Measurements from ENCODE around the gene SPSB2. TPM values are rescaled to one million over a fixed set of nuclear protein-coding genes. Genes with fewer than 3 reads are reported as not detected.

SPSB2 gene
- total and polyA plus RNA-seq, 2 donors (not counting 1 experiment from before 2014, with no cell fraction given), result 9.4 to 16.0 TPM

- no peak for DNase-seq
- Mint-ChIP-seq H3K27ac (peak overlapping the region; percentile 97), H3K9me3 (ENCODE audit: insufficient read depth) (no peaks in the 10 kb centered on the region), H3K4me1 (peaks cover 44% of the 10 kb centered on the region), H3K4me3 (peak overlapping the region; percentile 96), H3K27me3 (no peaks in the 10 kb centered on the region)
- POLR2A ChIA-PET, result interaction anchor here (0.5 to 5.5 kb wide), 8 partner anchors 14 to 241 kb away, joined by 3 to 49 read pairs (median 5); partner anchors contain the start of genes CDCA3, PTPN6, USP5 and ZNF384
- Histone ChIP-seq H4K20me1 (ENCODE audit: control insufficient read depth, insufficient read depth, low read length, poor library complexity, severe bottlenecking) (peaks cover 42% of the 10 kb centered on the region), H3K4me2 (replicated peaks; ENCODE audit: low read depth, low read length, poor library complexity, severe bottlenecking) (peak overlapping the region; percentile 97), H3K4me3 (ENCODE audit: control extremely low read depth in 1 of 5, extremely low read depth in 1 of 5, insufficient read depth in 1 of 5, low read depth in 2 of 5, low read length in 4 of 5) (peak overlapping the region; percentile 31 to 88 (median 68)), H3K4me1 (ENCODE audit: control insufficient read depth in 2 of 2, insufficient read depth in 2 of 2, low read length in 2 of 2) (peaks cover 29 to 34% of the 10 kb centered on the region in 2 donors), H3K27me3 (replicated peaks in 1 of 4; ENCODE audit: control extremely low read depth in 1 of 4, control insufficient read depth in 3 of 4, insufficient read depth in 4 of 4, low read length in 3 of 4) (no peaks in the 10 kb centered on the region), H3K79me2 (ENCODE audit: control insufficient read depth, insufficient read depth, low read length) (peaks cover 17% of the 10 kb centered on the region), H2AFZ (ENCODE audit: insufficient read depth, low read depth, low read length, poor library complexity, severe bottlenecking) (peak overlapping the region; percentile 92), H3K9ac (ENCODE audit: low read length) (peak overlapping the region; percentile 89), H3K36me3 (replicated peaks in 1 of 2; ENCODE audit: control extremely low read depth in 1 of 2, control insufficient read depth in 1 of 2, extremely low read depth in 1 of 2, insufficient read depth in 2 of 2, low read length in 1 of 2) (peaks cover 0 to 43% of the 10 kb centered on the region in 2 experiments), H3K27ac (ENCODE audit: low read length in 2 of 2) (peak overlapping the region; percentile 70 to 77), H3K9me3 (ENCODE audit: control extremely low read depth in 1 of 3, control insufficient read depth in 2 of 3, insufficient read depth in 1 of 3, low read length in 2 of 3) (no peaks in the 10 kb centered on the region)
- TF ChIP-seq EZH2 (IDR thresholded peaks at IDR 0.05; ENCODE audit: borderline replicate concordance, insufficient read depth, low read depth, low read length, poor library complexity, severe bottlenecking) (no peak), CTCF (IDR thresholded peaks at IDR 0.05) (no peak)
- peak; percentile 10 for ATAC-seq (ENCODE audit: low read depth)
- intact Hi-C loops (cut with micrococcal nuclease), result loop anchor here (1.0 kb wide), 3 partner anchors 15 to 114 kb away; partner anchors contain the start of genes EMG1, MLF2, PHB2 and USP5
- CTCF ChIA-PET, result interaction anchor here (0.6 to 11.8 kb wide), 9 partner anchors 14 to 306 kb away, joined by 3 to 136 read pairs (median 5); partner anchors contain the start of genes C12orf57, C1RL, CDCA3 and RNU7-1
- WGBS (ENCODE audit: insufficient coverage), result 7% methylated on average over 33 of the region's 33 CpGs
Observed at GRCh38 chr12:6866920-6867412, 6.1 kb downstream of the SPSB2 start.

Measured in B cell (primary cell).